NCI-H128 (cell line): ENCODE results near the gene STXBP1.

Source experiments
- DNase-seq: peaks from one replicate; lab custom pipeline; 2025; ENCODE audit not compliant: unreplicated experiment; lab: John Stamatoyannopoulos, UW

Gene STXBP1

GRCh38 chr9:127611899-127612790 is at the start of gene STXBP1:
STXBP1 (plus strand) TSS chr9:127612277; CDS start chr9:127612404, 127 bp downstream.
- DNase-seq, result peak; percentile 87

GRCh38 chr9:127562279-127562796 is 49.7 kb upstream of the STXBP1 start:
- no peak for DNase-seq

- no peak for DNase-seq
Observed at GRCh38 chr9:127562841-127563401, 49.2 kb upstream of the STXBP1 start.

- no peak for DNase-seq
Observed at GRCh38 chr9:127563579-127563978, 48.5 kb upstream of the STXBP1 start.

DNA sequence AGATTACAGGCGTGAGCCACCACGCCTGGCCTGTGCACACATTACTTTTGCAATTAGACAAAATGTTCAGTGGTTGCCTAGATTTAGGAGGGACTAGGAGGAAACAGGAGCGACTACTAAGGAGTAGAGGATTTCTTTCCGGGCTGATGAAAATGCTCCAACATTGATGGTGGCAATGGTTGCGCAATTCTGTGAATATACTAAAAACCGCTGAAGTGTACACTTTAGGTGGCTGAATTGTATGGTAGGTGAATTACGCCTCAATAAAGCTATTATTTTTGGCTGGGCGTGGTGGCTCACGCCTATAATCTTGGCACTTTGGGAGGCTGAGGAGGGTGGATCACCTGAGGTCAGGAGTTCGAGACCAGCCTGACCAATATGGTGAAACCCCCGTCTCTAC is 46.8 kb upstream of the STXBP1 start:
- no peak for DNase-seq

- no peak for DNase-seq
Observed at GRCh38 chr9:127566351-127567001, 45.6 kb upstream of the STXBP1 start.

DNA sequence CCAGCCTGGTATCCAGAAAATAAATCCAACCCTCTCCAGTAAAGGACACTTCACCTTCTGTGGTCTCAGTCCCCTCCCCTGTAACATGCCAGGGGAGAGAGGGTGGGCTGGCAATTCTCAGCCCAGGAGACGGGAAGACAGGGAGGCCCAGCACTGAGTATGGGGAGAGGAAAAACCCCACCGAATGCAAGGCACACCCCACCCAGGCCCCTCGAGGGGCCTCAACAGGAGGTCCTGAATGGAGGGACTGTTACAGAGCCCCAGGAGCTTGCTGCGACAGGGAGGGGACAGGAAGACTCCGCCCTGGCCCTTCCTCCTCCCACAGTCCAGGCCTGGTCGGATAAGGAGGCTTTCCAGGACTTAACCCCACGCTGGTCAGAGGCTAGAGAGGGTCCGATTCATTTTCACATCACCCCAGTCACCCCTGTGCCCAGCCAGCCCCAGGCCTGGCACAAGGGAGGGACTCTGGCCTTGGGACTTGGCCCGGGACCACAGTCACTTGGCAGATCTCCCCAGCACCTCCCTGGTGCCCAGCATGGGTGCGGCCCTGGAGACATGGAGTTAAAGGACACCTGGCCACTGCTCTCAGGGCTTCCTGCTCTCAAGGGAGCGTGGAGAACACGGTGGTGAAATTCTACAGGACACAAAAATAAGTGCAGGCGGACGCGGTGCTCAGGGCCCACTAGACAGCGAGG is 44.9 kb upstream of the STXBP1 start:
- no peak for DNase-seq

DNA sequence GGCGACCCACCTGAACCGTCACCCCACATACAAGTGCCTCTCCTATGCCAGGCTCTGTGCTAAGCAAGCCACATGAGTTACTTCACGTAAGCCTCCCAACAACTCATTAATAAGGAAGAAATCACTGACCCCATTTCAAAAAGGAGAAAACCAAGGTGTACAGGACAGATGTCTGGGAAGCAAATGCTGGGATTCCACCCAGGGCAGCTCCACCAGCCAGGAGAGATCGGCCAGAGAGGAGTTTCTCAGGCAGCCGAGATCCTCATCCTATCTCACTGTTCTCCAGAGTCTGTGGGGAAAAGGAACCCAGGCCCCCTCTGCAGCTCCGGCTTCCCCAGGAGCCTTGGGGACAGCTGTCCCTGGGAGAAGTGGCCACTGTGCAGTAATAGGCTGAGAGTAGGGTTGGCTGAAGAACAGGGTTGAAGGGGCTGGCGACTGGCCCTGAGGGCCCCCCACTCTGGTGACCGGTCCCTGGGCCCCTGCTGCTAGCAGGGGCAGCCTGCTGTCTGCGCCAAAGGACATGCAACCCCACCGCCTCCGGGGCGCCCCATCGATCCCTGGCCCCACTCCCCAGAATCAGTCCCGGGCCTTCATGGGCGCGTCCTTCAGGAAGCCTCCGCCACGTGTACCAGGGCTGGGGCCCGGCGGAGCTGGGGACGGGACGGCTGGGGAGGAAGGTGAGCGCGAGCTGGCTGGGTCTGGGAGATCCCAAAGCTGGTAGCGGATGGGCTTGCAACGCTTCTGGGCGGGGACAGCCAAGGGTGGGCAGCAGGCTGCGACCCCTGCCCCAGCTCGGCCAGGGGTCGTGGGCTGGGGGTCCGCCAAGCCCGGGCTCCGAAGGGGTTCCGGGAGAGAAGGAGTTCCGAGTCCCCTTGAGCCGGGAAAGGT is 44.1 kb upstream of the STXBP1 start:
- no peak for DNase-seq

- DNase-seq, result no peak
Observed at GRCh38 chr9:127568618-127568970, 43.5 kb upstream of the STXBP1 start.

GRCh38 chr9:127568971-127569885 is 42.8 kb upstream of the STXBP1 start:
- peak; percentile 80 for DNase-seq

- peak; percentile 50 for DNase-seq
Observed at GRCh38 chr9:127569886-127570401, 42.1 kb upstream of the STXBP1 start.

GRCh38 chr9:127570533-127571111 is 41.5 kb upstream of the STXBP1 start:
- DNase-seq, result no peak

DNA sequence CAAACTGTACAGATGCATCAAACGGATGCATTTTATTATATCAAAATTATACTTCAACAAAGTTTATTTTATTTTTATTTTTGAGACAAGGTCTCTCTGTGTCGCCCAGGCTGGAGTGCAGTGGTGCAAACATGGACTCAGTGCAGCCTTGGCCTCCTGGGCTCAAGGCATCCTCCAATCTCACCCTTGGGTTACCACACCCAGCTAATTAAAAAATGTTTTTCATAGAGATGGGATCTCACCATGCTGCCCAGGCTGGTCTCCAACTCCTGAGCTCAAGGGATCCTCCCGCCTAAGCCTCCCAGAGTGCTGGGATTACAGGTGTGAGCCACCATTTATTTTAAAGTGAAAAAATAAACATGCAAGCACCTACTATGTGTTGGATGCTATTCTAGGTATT is 40.1 kb upstream of the STXBP1 start:
- DNase-seq, result no peak

GRCh38 chr9:127572961-127573721 is 38.9 kb upstream of the STXBP1 start:
- DNase-seq, result no peak

- peak; percentile 92 for DNase-seq
Observed at GRCh38 chr9:127574072-127574993, 37.7 kb upstream of the STXBP1 start.

DNA sequence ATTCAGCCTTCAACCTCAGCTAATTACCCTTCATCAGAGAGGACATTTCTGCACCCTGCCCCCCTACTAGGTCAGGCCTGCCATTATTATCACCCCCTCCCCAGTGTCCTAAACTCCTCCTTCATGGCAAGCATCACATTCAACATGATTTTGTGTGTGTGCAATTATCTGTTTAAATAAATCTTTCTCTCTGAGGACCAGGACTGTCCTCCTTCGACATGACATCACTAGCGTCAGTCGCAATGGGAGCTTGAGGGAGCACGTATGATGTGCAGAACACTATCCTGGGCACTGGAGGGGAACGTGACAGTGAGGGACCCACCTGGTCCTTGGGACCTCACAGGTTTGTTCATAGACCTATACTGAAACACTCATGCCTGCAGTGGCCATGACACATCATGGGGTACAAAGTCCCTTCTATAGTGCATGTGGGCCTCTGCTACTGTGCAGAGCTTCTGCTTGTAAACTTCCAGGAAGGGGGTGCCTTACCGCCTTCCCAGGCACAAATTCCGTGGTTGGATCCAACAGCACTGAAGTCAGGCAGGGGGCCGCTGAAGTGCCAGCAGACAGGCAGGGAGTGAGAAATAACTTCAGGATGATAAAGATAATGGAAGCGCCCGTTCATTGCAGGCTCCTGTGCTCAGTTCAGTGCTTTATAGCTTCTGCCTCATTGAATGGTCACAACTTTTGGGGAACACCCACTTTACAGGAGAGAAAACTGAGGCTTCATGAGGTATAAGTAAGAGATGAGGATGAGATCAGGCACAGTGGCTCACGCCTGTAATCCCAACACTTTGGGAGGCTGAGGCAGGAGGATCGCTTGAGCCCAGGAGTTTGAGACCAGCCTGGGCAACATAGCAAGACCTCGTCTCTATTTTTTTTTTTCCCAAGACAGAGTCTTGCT is 36.0 kb upstream of the STXBP1 start:
- DNase-seq, result no peak
